HG03457 (cell line): ENCODE data around the gene HPF1.
"Not testable (repeated sequence)": the region's sequence is repeated elsewhere in the genome, so short reads cannot be mapped to it uniquely, and the experiment has no call there.

ENCODE experiments used
- ATAC-seq: cut with Tn5 transposase; IDR thresholded peaks from one replicate; pipeline ENCODE4 v1.9.1; 2021; ENCODE audit warnings: moderate number of reproducible peaks; ENCODE audit not compliant: unreplicated experiment

HPF1 gene

GRCh38 chr4:169741569-169741968, 16.2 kb downstream of the HPF1 start:
- ATAC-seq, result no peak

- ATAC-seq, result not testable (repeated sequence)
Observed at GRCh38 chr4:169738604-169739003, 19.1 kb downstream of the HPF1 start.

GRCh38 chr4:169730564-169730963, 27.2 kb downstream of the HPF1 start:
- no peak for ATAC-seq

- ATAC-seq, result no peak
Observed at GRCh38 chr4:169727616-169728015, 30.1 kb downstream of the HPF1 start.

GRCh38 chr4:169724260-169724659, 33.5 kb downstream of the HPF1 start:
- ATAC-seq, result no peak

- ATAC-seq, result no peak
Observed at GRCh38 chr4:169723207-169723965, 34.4 kb downstream of the HPF1 start.

GRCh38 chr4:169720529-169720928, 37.2 kb downstream of the HPF1 start:
- ATAC-seq, result no peak

GRCh38 chr4:169716677-169717076, 41.1 kb downstream of the HPF1 start:
- ATAC-seq, result no peak

- no peak for ATAC-seq
Observed at GRCh38 chr4:169715826-169716225, 41.9 kb downstream of the HPF1 start.

- no peak for ATAC-seq
Observed at GRCh38 chr4:169707958-169708643, 49.6 kb downstream of the HPF1 start.

- ATAC-seq, result no peak
Observed at GRCh38 chr4:169698331-169698730, 59.4 kb downstream of the HPF1 start.

- ATAC-seq, result no peak
Observed at GRCh38 chr4:169690787-169691186, 67.0 kb downstream of the HPF1 start.

- ATAC-seq, result no peak
Observed at GRCh38 chr4:169689681-169690080, 68.1 kb downstream of the HPF1 start.

GRCh38 chr4:169682372-169683047, 75.2 kb downstream of the HPF1 start:
- ATAC-seq, result no peak
